HG02973 (cell line): ENCODE data around the gene DAAM1.

Source experiments
- ATAC-seq: cut with Tn5 transposase; IDR thresholded peaks from one replicate; pipeline ENCODE4 v1.9.1; 2021; ENCODE audit warnings: moderate library complexity; ENCODE audit not compliant: unreplicated experiment

The DAAM1 gene

GRCh38 chr14:59359431-59360124 lies 171.1 kb downstream of the DAAM1 start:
- ATAC-seq: no peak

GRCh38 chr14:59360233-59360632 lies 171.8 kb downstream of the DAAM1 start:
- ATAC-seq: no peak

DNA sequence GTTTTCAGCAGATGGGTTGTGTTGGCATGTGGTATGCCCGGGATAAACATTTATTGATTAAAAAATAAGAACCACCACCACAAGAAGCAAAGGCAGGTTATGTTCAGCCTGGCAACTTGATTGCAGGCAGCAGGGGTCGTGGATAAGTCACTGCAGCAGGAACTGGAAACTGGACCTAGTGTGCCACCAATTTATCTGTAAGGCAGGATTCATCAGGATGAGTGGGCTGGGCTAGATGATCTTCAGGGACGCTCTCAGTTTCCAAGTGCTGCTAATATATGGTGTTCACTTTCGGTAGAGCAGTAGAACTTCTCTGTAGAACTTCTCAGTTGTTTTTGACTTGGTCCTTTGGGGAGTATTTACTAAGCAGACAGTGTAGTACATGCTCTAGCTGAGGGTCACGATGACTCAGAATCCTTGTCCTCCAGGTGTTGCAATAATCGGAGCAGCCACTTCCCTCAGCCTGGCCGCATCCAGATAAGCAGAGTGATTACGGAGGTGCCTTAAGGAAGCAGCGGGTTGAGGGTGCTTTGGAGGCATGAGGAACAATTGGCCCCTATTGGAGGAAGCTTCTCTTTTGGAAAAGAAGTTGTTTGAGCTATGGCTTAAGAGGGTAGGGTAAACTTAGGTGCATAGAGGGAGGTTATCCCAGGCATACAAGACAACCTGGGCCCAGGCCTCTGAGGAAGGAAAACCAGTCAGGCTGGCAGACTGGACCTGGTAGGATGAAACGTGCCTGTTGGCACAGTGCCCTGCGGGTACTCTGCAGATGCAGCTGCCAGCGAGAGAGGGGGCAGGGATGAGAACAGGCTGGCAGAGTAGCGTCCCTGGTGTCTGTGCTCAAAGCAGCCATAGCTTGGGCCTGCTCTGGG lies 172.7 kb downstream of the DAAM1 start:
- no peak for ATAC-seq

DNA sequence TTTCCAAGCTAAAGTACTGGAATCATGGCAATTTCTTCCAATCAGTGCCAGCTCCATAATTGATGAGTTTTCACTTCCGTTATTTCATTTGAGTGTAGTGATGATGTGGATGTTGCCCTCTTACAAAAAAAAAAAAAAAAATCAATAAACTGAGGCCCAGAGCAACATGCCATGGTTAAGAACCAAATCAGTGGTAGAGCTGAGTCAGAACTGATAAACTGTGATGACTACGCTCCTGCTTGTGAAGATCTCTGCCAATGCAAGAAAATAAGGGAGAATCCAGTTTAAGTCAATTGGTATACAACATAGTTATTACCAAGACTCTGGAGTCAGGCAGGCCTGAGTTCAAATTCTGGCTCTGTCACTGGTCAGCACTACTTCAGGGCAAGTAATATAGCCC lies 174.0 kb downstream of the DAAM1 start:
- ATAC-seq: no peak

GRCh38 chr14:59363531-59364226 lies 175.2 kb downstream of the DAAM1 start:
- ATAC-seq: no peak

GRCh38 chr14:59370158-59370742 lies 181.8 kb downstream of the DAAM1 start:
- ATAC-seq: no peak

DNA sequence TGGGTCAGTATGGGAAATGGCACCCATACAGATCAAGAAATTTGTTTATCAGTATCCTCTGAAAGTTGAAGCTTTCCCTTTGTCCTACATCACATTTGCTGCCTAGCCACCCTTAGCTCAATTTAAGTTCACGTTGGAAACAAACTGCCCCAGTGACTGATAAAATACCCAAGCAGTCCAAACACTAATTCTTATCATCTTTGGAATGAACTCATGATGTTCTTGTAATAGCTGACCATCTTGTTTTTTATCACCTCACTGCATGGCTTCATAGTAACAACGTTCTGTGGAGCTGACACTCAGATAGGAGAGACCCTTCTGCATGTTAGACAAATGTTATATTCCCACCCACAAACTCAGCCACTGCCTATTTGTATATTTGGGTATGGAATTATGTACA lies 183.3 kb downstream of the DAAM1 start:
- ATAC-seq: no peak

DNA sequence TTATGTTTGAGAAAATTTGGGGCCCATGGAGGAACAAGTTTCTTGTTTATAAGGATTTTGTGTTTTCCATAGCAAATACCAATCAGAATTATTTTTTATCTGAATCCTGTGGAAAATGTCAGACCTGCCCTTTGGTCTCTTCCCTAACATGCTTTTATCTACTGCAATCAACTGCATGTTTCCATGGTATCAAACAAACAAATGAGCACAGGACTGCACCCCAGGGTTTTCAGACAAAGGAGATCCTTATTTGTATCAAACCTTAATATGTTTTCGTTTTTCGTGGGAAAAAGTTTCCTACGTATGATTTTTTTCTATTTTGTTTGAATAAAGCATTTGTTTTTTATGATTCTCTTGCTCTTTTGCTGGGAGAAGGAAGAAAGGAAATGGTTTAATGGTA lies 185.6 kb downstream of the DAAM1 start:
- ATAC-seq: no peak

DNA sequence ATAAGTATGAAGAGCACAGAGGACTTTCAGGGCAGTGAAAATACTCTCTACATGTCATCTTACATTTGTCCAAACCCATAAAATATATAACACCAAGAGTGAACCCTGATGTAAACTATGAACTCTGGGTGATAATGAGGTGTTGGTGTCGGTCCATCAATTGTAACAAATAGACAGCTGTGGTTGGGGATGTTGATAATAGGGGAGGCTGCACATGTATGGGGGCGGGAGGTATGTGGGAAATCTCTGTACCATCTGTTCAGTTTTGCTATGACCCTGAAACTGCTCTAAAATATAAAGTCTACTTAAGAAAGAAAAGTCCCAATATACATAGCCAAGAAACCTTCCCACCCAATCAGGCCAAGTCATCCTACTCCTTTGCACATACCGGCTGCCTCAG lies 188.2 kb downstream of the DAAM1 start:
- no peak for ATAC-seq

DNA sequence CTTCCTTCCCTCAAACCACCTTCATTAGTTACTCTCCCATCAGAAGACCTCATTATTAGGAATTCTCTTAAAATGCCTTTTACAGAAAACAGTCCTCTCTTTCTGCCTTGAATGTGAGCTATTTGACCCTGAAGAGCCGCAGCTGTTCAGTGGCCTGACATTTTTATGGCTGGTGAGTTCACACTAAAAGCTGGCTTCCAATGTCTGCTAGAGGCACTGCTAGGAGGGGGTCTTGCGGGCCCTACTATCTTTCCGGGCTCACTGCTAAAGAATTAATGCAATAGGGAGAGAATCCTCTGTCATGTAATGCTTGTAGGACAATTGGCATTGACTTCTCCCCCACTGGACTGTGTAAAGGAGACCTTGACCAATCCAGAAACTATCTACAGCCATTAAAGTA lies 189.0 kb downstream of the DAAM1 start:
- no peak for ATAC-seq

DNA sequence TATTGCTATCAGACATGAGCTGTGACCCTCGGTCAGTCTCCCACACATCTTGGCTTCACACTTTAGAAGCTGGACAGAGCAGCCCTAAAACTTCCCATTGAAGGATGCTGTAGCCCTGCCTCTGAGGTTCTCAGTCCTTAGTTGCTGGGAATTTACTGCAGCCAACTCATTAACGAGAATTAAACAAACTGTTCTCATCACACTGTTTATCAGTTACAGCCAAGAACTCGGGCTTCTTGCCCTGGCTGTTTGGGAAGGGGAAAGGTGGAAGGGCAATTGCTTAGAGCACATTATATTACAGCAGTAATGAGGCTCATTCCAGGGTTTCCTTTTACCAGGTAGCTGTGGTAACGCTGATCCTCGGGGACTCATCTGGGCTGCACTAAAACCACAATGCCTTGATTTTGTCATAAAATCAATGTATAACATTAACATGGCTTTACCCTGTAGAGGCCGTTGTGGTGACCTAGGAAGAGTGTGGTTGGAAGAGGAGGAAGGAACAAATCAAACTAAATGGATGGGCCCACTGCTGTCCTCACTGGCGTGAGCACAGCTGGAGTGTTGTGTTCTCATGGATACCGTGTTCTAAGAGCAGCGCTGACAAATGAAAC lies 189.6 kb downstream of the DAAM1 start:
- ATAC-seq: no peak

- ATAC-seq: no peak
These were observed 201.5 kb downstream of the DAAM1 start for GRCh38 chr14:59389936-59390335.

DNA sequence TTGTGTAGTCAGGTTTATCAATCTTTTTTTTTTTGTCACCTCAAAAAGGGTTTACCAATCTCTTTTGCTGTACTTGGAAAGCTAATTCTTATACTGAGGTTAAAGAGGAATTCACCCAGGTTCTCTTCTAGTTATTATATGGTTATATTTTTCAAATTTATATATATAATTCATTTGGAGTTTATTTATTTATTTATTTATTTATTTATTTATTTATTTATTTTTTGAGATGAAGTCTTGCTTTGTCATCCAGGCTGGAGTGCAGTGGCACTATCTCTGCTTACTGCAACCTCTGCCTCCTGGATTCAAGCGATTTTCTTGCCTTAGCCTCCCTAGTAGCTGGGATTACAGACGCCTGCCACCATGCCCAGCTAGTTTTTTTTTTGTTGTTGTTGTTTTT lies 202.9 kb downstream of the DAAM1 start:
- no peak for ATAC-seq

- no peak for ATAC-seq
These were observed 205.8 kb downstream of the DAAM1 start for GRCh38 chr14:59394268-59394667.

DNA sequence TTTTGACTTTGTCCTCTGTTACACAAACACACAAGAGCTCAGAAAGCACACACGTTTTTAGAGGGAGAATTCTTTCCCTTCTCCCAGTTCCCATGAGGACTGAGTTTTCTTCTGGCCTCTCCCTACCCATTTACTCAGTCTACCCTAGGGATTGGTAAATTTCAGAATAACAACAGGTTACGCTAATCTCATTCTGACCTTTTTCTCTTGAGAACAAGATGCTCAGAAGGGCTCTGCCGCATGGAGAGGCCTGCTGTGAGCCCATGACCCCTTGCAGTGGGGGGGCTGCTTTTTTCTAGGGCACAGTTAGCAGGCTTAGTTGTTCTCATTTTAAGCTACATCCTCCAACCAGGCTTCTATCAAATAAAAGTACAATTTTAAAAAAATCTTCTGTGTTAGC lies 207.2 kb downstream of the DAAM1 start:
- ATAC-seq: no peak

GRCh38 chr14:59398841-59399240 lies 210.4 kb downstream of the DAAM1 start:
- ATAC-seq: no peak

DNA sequence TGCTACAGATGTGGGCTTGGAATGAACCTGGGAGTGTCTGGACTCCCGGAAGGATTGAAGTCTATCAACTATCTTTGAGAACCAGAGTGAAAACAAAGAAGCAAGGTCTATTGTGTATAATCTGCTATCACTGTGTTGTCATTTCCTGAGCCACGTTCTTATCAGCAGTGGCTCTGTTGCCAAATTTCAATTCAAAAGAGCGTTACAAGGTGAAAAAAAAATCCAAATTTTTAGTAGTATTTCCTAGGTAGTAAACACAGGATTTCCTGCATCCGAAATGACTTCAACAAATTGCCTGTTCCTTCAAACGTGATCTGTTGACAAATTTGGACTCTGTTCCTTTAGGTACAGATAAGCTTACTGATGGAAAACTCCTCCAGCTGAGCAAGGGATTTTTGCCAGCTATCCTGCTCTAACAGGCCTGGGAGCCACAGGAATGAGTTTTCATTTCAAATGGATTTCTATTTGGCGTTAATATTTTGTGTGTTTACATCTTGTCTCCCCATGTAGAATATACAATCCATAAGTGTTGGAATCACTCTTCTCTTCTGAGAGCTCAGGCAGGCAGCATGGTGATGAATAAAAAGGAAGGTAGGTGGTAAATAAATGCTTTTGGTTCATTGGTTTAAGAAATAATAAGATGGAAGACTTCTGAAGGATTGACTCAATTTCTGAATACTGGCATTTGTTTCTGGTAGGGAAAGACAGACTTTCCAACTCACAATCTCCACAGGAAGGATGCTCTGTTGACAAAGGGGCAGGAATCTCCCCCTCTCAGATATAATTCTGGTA lies 218.2 kb downstream of the DAAM1 start:
- no peak for ATAC-seq

- no peak for ATAC-seq
These were observed 219.0 kb downstream of the DAAM1 start for GRCh38 chr14:59407246-59408010.

- ATAC-seq: no peak
These were observed 227.6 kb downstream of the DAAM1 start for GRCh38 chr14:59415836-59416602.
